ENCODE measurements around the gene APBB2.

APBB2 gene

DNA sequence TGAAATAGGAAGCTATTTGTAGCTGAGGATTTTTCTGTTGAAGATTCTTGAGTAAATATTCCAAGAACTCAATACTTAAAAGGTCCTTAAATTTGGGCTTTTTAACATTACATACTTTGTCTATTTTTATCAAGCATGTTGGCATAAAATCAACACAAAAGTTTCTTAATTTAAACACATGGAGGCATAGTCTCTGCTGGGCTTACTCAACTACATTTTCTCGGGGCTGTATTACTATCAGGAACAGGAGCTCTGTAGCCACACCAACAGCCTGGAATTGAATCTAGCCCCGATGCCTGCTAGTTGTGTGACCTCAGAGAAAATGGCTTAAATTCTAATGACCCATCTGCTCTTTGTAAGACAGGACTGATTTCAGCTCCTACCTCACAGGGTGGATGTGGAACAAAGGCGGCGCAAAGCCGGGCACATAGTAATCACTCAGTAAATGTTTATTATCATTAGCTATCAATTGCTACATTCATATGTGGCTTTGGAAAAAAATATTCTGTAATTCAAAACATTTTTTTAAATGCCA lies 257.6 kb downstream of the APBB2 start:
- TF ChIP-seq, protein P1, sequence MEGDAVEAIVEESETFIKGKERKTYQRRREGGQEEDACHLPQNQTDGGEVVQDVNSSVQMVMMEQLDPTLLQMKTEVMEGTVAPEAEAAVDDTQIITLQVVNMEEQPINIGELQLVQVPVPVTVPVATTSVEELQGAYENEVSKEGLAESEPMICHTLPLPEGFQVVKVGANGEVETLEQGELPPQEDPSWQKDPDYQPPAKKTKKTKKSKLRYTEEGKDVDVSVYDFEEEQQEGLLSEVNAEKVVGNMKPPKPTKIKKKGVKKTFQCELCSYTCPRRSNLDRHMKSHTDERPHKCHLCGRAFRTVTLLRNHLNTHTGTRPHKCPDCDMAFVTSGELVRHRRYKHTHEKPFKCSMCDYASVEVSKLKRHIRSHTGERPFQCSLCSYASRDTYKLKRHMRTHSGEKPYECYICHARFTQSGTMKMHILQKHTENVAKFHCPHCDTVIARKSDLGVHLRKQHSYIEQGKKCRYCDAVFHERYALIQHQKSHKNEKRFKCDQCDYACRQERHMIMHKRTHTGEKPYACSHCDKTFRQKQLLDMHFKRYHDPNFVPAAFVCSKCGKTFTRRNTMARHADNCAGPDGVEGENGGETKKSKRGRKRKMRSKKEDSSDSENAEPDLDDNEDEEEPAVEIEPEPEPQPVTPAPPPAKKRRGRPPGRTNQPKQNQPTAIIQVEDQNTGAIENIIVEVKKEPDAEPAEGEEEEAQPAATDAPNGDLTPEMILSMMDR (IDR thresholded peaks at IDR 0.05; ENCODE audit: insufficient read depth, low read depth, low read length, missing control alignments), result no peak
- H3K4me3 ChIP-seq (ENCODE audit: low read depth, low read length), result no peak overlapping the region
- DNase-seq (ENCODE audit: low read depth), result no peak

DNA sequence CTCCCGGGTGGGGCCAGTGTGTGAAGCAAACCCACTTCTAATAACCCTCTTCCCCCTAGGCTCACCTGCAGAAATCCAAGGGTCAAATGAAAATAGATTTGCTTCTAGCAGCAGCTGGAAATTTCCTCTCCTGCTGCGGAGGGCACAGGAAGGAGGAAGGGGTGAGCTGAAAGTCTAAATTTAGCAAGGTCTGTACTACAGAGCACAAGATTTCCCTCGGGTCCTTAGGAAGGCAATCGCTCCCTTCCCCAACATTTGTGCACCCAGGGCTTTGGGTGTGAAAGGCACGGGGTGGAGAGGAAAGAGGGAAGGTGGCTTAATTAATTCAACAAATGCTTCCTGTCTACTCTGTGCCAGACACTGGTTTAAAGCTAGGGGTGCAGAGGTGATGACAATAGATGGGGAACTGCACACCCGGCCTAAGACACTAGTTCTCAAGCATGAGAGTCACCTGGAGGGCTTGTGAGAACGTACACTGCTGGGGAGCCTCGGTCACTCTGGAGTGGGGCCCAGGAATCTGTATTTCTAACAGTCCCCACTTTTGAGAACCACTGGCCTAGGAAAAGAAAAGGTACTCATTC lies 260.2 kb downstream of the APBB2 start:
- TF ChIP-seq, protein P1 (IDR thresholded peaks at IDR 0.05; ENCODE audit: insufficient read depth, low read depth, low read length, missing control alignments), result no peak
- no peak for DNase-seq (ENCODE audit: low read depth)
- H3K4me3 ChIP-seq (ENCODE audit: low read depth, low read length), result no peak overlapping the region

DNA sequence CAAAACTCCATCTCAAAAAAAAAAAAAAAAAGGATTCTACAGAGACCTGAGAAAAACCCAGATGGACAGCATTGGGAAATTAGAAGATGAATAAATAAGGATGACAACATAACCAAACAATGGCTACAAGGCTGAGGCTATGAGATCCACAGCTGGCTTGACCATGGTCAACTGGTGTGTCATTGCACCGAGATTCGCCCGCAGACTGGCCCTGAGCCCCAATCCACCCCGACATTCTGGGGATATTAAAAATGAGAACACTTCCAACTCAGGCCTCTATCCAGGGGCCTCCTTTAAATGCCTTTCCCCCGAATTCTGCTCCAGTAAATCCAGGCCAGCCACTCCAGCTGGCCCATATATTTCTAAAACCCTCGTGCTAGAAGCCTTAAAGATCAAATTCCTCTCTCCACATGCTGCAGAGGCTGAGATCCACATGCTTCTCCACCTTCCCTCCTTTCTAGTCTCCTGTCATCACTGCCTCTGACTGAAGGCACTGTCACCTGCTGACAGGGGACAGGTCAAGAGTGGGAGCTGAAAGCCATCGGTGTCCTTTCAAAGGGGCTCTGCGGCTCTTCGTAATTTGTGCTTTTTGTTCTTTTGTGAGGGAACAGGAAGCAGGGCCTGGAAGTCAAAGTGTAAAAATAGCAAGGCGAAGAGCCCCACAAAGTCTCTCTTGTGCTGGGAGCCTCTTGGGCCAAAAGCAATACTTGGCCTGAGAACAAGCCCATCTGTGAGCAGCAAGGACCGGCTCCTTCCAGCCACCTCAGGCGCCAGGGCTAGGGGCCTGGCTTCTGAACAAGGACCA lies 260.9 kb downstream of the APBB2 start:
- H3K4me3 ChIP-seq (ENCODE audit: low read depth, low read length), result no peak overlapping the region
- TF ChIP-seq, protein P1 (IDR thresholded peaks at IDR 0.05; ENCODE audit: insufficient read depth, low read depth, low read length, missing control alignments), result no peak
- DNase-seq (ENCODE audit: low read depth), result no peak

DNA sequence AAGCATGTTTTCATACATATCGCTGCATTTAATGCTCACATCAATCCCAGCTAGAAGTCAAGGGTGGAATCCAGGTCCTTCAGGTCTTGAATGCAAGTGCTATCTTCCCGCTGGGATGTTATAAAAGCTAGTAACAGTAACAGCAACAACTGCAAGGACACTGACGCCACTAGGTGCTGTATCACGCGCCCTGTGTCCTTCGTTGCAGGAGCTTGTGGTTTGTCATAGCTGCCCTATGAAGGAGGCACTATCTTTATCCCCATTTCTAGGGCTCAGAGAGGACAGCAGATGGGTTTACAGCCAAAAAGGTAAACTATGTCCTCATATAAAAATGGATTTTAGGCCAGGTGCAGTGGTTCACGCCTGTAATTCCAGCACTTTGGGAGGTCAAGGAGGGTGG lies 261.7 kb downstream of the APBB2 start:
- H3K4me3 ChIP-seq (ENCODE audit: low read depth, low read length), result no peak overlapping the region
- TF ChIP-seq, protein P1 (IDR thresholded peaks at IDR 0.05; ENCODE audit: insufficient read depth, low read depth, low read length, missing control alignments), result no peak
- no peak for DNase-seq (ENCODE audit: low read depth)

DNA sequence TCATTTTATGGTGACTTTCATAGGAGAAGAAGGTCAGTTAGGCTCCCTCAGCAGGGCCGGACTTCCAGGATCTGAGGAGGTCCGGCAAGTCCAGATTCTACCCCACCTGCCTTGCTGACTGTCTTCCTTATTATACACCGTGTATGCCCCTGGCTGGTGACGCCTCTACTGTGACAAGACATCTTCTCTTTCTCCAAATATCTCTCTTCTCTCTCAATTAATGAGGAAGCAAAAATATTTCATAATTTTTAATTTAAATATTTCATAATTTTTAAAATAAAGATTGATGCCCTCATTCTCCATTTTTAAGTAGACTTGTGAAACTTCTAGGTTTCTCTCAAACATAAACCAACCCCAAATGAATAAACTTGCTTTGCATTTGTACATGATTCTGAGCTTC lies 262.1 kb downstream of the APBB2 start:
- TF ChIP-seq, protein P1 (IDR thresholded peaks at IDR 0.05; ENCODE audit: insufficient read depth, low read depth, low read length, missing control alignments), result no peak
- no peak overlapping the region for H3K4me3 ChIP-seq (ENCODE audit: low read depth, low read length)
- DNase-seq (ENCODE audit: low read depth), result no peak

DNA sequence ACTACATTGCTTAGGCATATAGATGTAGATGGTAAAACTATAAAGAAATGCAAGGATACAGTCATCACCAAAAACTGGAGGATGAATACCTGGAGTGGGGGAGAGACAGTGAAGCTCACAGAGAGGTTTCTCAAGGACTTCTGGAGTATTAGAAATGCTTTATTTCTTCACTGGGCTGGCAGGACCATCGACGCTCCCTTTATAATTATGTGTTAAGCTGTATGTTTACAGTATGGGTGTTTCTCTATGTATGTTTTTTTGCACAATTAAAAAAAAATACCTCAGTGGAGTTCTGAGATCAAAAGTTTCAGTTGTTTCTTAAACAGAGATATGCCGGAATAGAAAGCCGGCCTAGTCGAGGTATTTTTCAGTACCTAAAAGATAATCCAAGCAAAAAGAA lies 263.3 kb downstream of the APBB2 start:
- TF ChIP-seq, protein P1 (IDR thresholded peaks at IDR 0.05; ENCODE audit: insufficient read depth, low read depth, low read length, missing control alignments), result no peak
- H3K4me3 ChIP-seq (ENCODE audit: low read depth, low read length), result no peak overlapping the region
- no peak for DNase-seq (ENCODE audit: low read depth)

Data from GM12865 (cell line).